Mucosa of descending colon (tissue), 3 donors: Measurements from ENCODE around the gene CDH15. TPM values are rescaled to one million over a fixed set of nuclear protein-coding genes. Genes with fewer than 3 reads are reported as not detected.

Source experiments
- ATAC-seq: fragments of 200-7000 bp; cut with Tn5 transposase; one replicate; pipeline ENCODE4 v1.9.1; 2020; ENCODE audit warnings: mild to moderate bottlenecking, moderate library complexity
- DNase-seq, 3 donors: peaks; one replicate each; pipeline ENCODE4 v3.0.0-alpha.2; 2020
- H3K36me3 ChIP-seq: fragments of 200-600 bp; one replicate; pipeline ENCODE4 v1.8.0; 2021; ENCODE audit warnings: low read depth, mild to moderate bottlenecking
- H3K4me1 ChIP-seq: fragments of 200-600 bp; one replicate; pipeline ENCODE4 v1.8.0; 2021; ENCODE audit warnings: low read depth, mild to moderate bottlenecking
- H3K4me3 ChIP-seq: fragments of 200-600 bp; one replicate; pipeline ENCODE4 v1.8.0; 2021; ENCODE audit warnings: mild to moderate bottlenecking
- H3K9me3 ChIP-seq: fragments of 200-600 bp; one replicate; pipeline ENCODE4 v1.8.0; 2021; ENCODE audit warnings: mild to moderate bottlenecking
- CTCF ChIP-seq: fragments of 200-600 bp; IDR thresholded peaks from one replicate; pipeline ENCODE4 v1.8.0; 2022; ENCODE audit warnings: antibody characterized with exemption, mild to moderate bottlenecking
- intact Hi-C, 2 donors: fragments of 100-400 bp; cut with DNase I in 1 of 2; cut with micrococcal nuclease in 1 of 2; formaldehyde crosslinking; loops; one replicate each; pipeline versions ENCODE4 v1.11.0 to v1.11.1; 2022; cut with DNase I, micrococcal nuclease
- total RNA-seq, 3 donors: library from RNA; stranded (reverse); fragmentation: NEBNext Ultra II Directional in 2 of 3; extraction: Animal tissue kit (Norgen Biotek cat#: 25700) in 2 of 3; gene quantifications; one replicate each; pipeline versions ENCODE4 v1.2.1 to v1.2.4, GENCODE V29; 2021 to 2023
- donor health status: DM: no; HTN: no; CAD: no; lungs with moderate emphysema.
- donor health status: DM: no; HTN: no; CAD: no.
- donor health status: DM: no; HTN: yes; CAD: no.

CDH15 gene
- total RNA-seq, 3 donors from 2014 or later, result not detected

GRCh38 chr16:89150981-89151380, 20.6 kb upstream of the CDH15 start:
- intact Hi-C loops, result no loop called here
- H3K9me3 ChIP-seq, result no peaks in the 10 kb centered on the region
- no peak for ATAC-seq
- H3K36me3 ChIP-seq, result no peaks in the 10 kb centered on the region
- TF ChIP-seq CTCF, result no peak
- DNase-seq, result peak in 1 of 3 donors; percentile 1
- no peak overlapping the region for H3K4me3 ChIP-seq
- peaks cover 5% of the 10 kb centered on the region for H3K4me1 ChIP-seq

DNA sequence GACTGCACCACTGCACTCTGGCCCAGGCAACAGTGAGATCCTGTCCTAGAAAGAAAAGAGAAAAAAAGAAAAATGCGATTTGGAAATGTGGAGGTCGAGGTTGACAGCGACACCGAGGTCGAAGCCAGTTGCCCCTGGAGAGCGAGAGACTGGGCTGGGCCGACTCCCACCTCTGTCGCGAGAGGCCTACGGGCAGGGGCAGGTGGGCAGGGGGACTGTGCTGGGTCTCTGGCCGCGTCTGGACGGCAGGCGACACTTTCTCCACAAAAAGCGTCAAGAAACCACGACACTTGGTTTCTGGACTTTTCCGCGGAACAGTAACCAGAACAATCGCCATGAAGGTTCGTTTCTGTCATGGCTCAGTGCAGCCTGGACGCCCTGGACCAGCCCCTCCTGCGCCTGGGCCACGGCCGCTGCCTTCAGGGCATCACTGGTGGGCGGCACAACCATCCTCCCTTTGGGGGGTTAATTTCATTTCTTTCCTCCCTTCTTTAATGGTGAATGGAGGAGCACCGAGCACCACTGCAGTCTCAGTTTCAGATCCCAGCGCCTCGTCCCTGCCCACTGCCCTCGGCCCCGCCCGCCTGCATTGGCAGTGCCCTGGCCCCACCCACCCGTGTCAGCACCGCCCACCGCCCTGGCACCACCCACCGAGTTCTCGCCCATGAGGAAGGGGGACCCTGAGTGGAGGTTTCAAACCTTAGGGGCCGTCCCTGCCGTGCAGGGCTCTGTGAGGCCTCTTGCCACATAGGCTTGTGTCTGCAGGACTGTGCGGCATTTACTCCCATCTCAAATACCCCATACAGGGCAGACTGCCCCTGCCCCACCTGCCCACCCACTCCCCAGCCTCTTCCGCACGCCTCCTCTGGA, 18.5 kb upstream of the CDH15 start:
- ATAC-seq (peak; percentile 9), DNase-seq (peak in 1 of 3 donors; percentile 46)
- no peaks in the 10 kb centered on the region for H3K9me3 ChIP-seq
- no peak overlapping the region for H3K4me3 ChIP-seq
- no peak for TF ChIP-seq CTCF
- intact Hi-C loops, result no loop called here
- H3K4me1 ChIP-seq, result peaks cover 5% of the 10 kb centered on the region
- no peaks in the 10 kb centered on the region for H3K36me3 ChIP-seq

DNA sequence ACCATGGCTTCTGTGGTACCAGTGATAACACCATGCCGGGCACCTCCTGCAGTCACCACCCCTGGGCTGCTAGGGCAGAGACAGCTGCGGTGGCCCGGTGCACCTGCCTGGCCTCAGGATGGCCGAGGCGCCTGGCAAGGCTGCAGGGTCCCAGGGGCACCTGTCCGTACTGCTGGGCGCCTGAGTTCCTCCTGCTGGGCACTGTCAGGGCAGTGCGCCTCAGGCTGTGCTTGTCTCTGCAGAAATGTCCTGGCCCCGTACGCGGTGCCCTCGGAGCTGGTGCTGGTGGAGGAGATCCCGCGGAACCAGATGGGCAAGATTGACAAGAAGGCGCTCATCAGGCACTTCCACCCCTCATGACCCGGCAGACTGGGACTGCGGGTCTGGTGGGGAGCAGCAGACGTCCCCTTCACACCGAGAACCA, 17.7 kb upstream of the CDH15 start:
- ATAC-seq, result peak; percentile 30
- peaks cover 5% of the 10 kb centered on the region for H3K4me1 ChIP-seq
- no peak for TF ChIP-seq CTCF
- intact Hi-C loops, result no loop called here
- no peak for DNase-seq
- H3K9me3 ChIP-seq, result no peaks in the 10 kb centered on the region
- H3K36me3 ChIP-seq, result no peaks in the 10 kb centered on the region
- no peak overlapping the region for H3K4me3 ChIP-seq

DNA sequence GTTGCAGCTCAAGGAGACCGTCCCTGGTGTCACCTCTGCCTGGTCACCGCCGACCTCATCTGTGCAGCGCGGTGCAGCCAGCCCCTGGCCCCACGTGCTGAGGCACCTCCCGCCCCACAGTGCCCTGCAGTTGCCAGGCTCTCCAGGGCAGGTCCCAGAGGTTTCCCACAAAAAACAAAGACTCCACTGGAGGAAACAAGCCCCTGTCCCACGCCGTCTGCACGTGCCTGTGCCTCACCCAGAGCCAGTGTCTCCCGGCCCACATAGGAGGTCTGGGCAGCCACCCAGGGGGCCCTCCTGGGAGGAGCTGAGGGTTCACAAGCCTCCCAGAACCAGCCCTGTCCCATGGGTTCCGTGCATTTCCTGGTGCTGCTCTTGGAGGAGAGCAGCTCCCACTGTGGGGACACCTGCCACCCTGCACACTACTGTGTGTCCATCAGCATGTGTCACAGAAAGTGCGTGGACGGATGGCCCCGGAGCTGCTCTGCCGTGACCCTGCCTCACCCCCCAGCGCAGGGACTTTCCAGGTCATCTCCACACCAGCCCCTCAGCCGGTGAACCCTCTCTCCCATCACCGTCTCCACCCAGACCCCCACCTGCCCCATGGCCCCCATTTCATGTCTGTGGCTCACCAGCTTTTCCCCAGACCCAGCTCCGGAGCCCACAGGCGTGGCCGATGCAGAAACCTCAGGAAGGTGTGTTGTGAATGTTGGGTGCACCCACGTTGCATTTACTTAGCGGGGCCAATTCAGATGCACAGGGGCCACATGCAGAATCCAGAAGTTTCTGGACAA, 17.0 kb upstream of the CDH15 start:
- H3K4me1 ChIP-seq, result peaks cover 5% of the 10 kb centered on the region
- ATAC-seq, result peak; percentile 31
- no peak for TF ChIP-seq CTCF
- H3K9me3 ChIP-seq, result no peaks in the 10 kb centered on the region
- H3K4me3 ChIP-seq, result no peak overlapping the region
- no peaks in the 10 kb centered on the region for H3K36me3 ChIP-seq
- intact Hi-C loops, result no loop called here
- peak in 1 of 3 donors; percentile 46 for DNase-seq

GRCh38 chr16:89155184-89155679, 16.3 kb upstream of the CDH15 start:
- intact Hi-C loops, result no loop called here
- H3K9me3 ChIP-seq, result no peaks in the 10 kb centered on the region
- H3K4me1 ChIP-seq, result peaks cover 5% of the 10 kb centered on the region
- TF ChIP-seq CTCF, result no peak
- DNase-seq (peak in 2 of 3 donors; percentile 48 to 58), ATAC-seq (peak; percentile 36)
- no peaks in the 10 kb centered on the region for H3K36me3 ChIP-seq
- H3K4me3 ChIP-seq, result no peak overlapping the region
